ENCODE results near the gene CHMP4A.

DNA sequence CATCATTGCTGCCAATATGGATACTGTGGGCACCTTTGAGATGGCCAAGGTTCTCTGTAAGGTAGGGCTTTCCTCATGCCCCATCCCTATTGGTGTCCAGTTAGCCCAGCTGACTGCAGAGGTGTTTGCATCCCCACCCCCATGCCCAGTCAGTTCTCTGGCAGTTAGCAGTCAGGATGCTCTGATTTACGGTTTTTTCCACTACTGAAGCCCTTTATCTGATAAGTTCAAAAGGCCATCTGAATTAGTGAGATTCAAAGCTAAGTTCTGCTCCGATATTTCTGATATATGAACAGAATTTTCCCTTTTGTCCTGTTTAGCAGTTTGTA lies 20.2 kb upstream of the CHMP4A start:
- TF ChIP-seq, protein P1, sequence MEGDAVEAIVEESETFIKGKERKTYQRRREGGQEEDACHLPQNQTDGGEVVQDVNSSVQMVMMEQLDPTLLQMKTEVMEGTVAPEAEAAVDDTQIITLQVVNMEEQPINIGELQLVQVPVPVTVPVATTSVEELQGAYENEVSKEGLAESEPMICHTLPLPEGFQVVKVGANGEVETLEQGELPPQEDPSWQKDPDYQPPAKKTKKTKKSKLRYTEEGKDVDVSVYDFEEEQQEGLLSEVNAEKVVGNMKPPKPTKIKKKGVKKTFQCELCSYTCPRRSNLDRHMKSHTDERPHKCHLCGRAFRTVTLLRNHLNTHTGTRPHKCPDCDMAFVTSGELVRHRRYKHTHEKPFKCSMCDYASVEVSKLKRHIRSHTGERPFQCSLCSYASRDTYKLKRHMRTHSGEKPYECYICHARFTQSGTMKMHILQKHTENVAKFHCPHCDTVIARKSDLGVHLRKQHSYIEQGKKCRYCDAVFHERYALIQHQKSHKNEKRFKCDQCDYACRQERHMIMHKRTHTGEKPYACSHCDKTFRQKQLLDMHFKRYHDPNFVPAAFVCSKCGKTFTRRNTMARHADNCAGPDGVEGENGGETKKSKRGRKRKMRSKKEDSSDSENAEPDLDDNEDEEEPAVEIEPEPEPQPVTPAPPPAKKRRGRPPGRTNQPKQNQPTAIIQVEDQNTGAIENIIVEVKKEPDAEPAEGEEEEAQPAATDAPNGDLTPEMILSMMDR (IDR thresholded peaks at IDR 0.05), result no peak
- no peak for TF ChIP-seq ZNF219 (CRISPR knock-in tag; IDR thresholded peaks at IDR 0.05; ENCODE audit: borderline replicate concordance)
- TF ChIP-seq, protein P2, sequence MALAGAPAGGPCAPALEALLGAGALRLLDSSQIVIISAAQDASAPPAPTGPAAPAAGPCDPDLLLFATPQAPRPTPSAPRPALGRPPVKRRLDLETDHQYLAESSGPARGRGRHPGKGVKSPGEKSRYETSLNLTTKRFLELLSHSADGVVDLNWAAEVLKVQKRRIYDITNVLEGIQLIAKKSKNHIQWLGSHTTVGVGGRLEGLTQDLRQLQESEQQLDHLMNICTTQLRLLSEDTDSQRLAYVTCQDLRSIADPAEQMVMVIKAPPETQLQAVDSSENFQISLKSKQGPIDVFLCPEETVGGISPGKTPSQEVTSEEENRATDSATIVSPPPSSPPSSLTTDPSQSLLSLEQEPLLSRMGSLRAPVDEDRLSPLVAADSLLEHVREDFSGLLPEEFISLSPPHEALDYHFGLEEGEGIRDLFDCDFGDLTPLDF (CRISPR knock-in tag; IDR thresholded peaks at IDR 0.05), result no peak
- TF ChIP-seq PRDM15 (CRISPR knock-in tag; IDR thresholded peaks at IDR 0.05), result no peak
- no peak for TF ChIP-seq NFYB (CRISPR knock-in tag; conservative IDR thresholded peaks at IDR 0.05; ENCODE audit: low read depth)
- no peak for TF ChIP-seq ZNF263 (CRISPR knock-in tag; IDR thresholded peaks at IDR 0.05; ENCODE audit: low read depth)
- TF ChIP-seq, protein P3, sequence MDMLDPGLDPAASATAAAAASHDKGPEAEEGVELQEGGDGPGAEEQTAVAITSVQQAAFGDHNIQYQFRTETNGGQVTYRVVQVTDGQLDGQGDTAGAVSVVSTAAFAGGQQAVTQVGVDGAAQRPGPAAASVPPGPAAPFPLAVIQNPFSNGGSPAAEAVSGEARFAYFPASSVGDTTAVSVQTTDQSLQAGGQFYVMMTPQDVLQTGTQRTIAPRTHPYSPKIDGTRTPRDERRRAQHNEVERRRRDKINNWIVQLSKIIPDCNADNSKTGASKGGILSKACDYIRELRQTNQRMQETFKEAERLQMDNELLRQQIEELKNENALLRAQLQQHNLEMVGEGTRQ (CRISPR knock-in tag; IDR thresholded peaks at IDR 0.05), result no peak
- no peak for TF ChIP-seq FOXJ3 (CRISPR knock-in tag; IDR thresholded peaks at IDR 0.05; ENCODE audit: borderline replicate concordance)
- TF ChIP-seq CREM (CRISPR knock-in tag; IDR thresholded peaks at IDR 0.05), result no peak
- no peak for TF ChIP-seq E2F5 (CRISPR knock-in tag; IDR thresholded peaks at IDR 0.05)
- no peak for TF ChIP-seq ZNF138 (CRISPR knock-in tag; conservative IDR thresholded peaks at IDR 0.05)
- no peak for TF ChIP-seq ZBTB21 (CRISPR knock-in tag; IDR thresholded peaks at IDR 0.05; ENCODE audit: borderline replicate concordance)
- TF ChIP-seq, protein P4, sequence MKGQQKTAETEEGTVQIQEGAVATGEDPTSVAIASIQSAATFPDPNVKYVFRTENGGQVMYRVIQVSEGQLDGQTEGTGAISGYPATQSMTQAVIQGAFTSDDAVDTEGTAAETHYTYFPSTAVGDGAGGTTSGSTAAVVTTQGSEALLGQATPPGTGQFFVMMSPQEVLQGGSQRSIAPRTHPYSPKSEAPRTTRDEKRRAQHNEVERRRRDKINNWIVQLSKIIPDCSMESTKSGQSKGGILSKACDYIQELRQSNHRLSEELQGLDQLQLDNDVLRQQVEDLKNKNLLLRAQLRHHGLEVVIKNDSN (CRISPR knock-in tag; IDR thresholded peaks at IDR 0.05), result no peak
